Endothelial cell (in vitro differentiated cells): ENCODE data around the gene DAG1. TPM values are rescaled to one million over a fixed set of nuclear protein-coding genes. Genes with fewer than 3 reads are reported as not detected.

ENCODE experiments used
- DNase-seq: peaks from one replicate; pipeline ENCODE4 v3.0.0; 2021; ENCODE audit warnings: low spot score
- H3K27ac Mint-ChIP-seq: one replicate; pipeline ENCODE4 v1.8.0; 2021; ENCODE audit warnings: mixed read lengths, inconsistent platforms; ENCODE audit not compliant: unreplicated experiment
- H3K27me3 Mint-ChIP-seq: one replicate; pipeline ENCODE4 v1.8.0; 2021; ENCODE audit warnings: mild to moderate bottlenecking, moderate library complexity, mixed read lengths, inconsistent platforms; ENCODE audit not compliant: unreplicated experiment
- H3K36me3 Mint-ChIP-seq: one replicate; pipeline ENCODE4 v1.8.0; 2021; ENCODE audit warnings: mild to moderate bottlenecking, low read depth, mixed read lengths, inconsistent platforms; ENCODE audit not compliant: unreplicated experiment
- H3K4me1 Mint-ChIP-seq: one replicate; pipeline ENCODE4 v1.8.0; 2021; ENCODE audit warnings: mild to moderate bottlenecking, mixed read lengths, inconsistent platforms; ENCODE audit not compliant: unreplicated experiment
- H3K4me3 Mint-ChIP-seq: one replicate; pipeline ENCODE4 v1.8.0; 2021; ENCODE audit warnings: mild to moderate bottlenecking, mixed read lengths, inconsistent platforms; ENCODE audit not compliant: unreplicated experiment
- H3K9me3 Mint-ChIP-seq: one replicate; pipeline ENCODE4 v1.8.0; 2021; ENCODE audit warnings: mixed read lengths, inconsistent platforms; ENCODE audit not compliant: unreplicated experiment
- CTCF ChIP-seq: fragments of 200-600 bp; sonication (generic); IDR thresholded peaks from one replicate; pipeline ENCODE4 v1.5.0; 2021; ENCODE audit warnings: antibody characterized with exemption; ENCODE audit not compliant: unreplicated experiment
- total RNA-seq: library from RNA; stranded (reverse); fragmentation: NEBNext Ultra II Directional; extraction: Animal tissue kit (Norgen Biotek cat#: 25700); gene quantifications from one replicate; pipeline ENCODE4 v1.2.1, GENCODE V29; 2021; ENCODE audit not compliant: unreplicated experiment

DAG1 gene
- total RNA-seq, 1 donor from 2014 or later, result 54.8 TPM

DNA sequence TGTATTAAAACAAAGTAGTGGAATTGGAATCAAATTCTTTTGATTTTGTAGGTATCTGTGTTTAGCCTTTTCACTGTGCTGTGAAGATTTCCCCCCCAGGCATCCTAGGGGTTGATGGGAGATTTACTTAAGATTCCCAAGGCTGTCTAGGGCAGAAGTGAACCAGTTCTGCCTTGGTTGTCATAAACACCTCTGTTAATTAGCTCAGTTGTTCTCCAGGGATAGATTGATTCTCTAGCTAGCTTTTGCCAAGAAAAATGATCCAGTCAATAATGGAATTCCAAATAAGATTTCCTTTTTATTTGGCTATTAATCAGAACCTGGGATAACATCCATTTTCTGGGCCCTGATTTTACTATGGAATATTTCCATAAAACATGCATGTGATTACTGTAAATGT is 12.7 kb downstream of the DAG1 start:
- no peak for DNase-seq
- Mint-ChIP-seq H3K36me3 (no peaks in the 10 kb centered on the region), H3K9me3 (no peaks in the 10 kb centered on the region), H3K27me3 (peaks cover 2% of the 10 kb centered on the region), H3K27ac (no peak overlapping the region), H3K4me3 (no peak overlapping the region), H3K4me1 (no peaks in the 10 kb centered on the region)
- TF ChIP-seq CTCF, result no peak

GRCh38 chr3:49484471-49484870 is 14.4 kb downstream of the DAG1 start:
- no peak for DNase-seq
- no peak for TF ChIP-seq CTCF
- Mint-ChIP-seq H3K4me3 (no peak overlapping the region), H3K9me3 (no peaks in the 10 kb centered on the region), H3K27ac (no peak overlapping the region), H3K4me1 (no peaks in the 10 kb centered on the region), H3K27me3 (peaks cover 3% of the 10 kb centered on the region), H3K36me3 (peaks cover 8% of the 10 kb centered on the region)

- Mint-ChIP-seq H3K36me3 (peaks cover 9% of the 10 kb centered on the region), H3K4me1 (peaks cover 5% of the 10 kb centered on the region), H3K27ac (no peak overlapping the region), H3K9me3 (no peaks in the 10 kb centered on the region), H3K4me3 (no peak overlapping the region), H3K27me3 (peaks cover 3% of the 10 kb centered on the region)
- TF ChIP-seq CTCF, result no peak
- DNase-seq, result no peak
These were observed 19.2 kb downstream of the DAG1 start for GRCh38 chr3:49489247-49489646.

GRCh38 chr3:49492969-49493368 is 22.9 kb downstream of the DAG1 start:
- H3K4me1 Mint-ChIP-seq, result peaks cover 5% of the 10 kb centered on the region
- H3K4me3 Mint-ChIP-seq, result no peak overlapping the region
- H3K36me3 Mint-ChIP-seq, result peaks cover 8% of the 10 kb centered on the region
- H3K9me3 Mint-ChIP-seq, result no peaks in the 10 kb centered on the region
- TF ChIP-seq CTCF, result no peak
- no peak overlapping the region for H3K27ac Mint-ChIP-seq
- no peak for DNase-seq
- H3K27me3 Mint-ChIP-seq, result peaks cover 3% of the 10 kb centered on the region

DNA sequence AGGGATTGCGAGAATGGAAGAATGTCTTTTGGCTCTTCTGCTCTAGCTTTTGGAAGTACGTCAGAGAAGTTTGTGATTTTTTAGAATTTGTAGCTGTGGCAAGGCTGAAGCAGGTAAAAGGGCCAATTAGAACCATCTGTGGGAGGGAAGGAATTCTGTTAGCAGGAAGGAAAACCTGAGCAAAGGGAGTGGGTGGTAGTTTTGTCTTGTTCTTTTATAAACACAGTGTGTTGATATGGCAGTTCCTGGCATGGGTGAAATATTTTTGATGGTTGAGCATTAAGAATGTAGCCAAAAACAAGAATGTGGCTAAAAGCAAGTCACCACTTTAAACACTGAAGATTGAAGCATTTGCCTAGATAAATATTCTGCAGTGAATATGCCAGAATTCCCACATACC is 23.8 kb downstream of the DAG1 start:
- H3K27me3 Mint-ChIP-seq, result peaks cover 3% of the 10 kb centered on the region
- no peak for TF ChIP-seq CTCF
- DNase-seq, result no peak
- H3K36me3 Mint-ChIP-seq, result peaks cover 5% of the 10 kb centered on the region
- no peak overlapping the region for H3K27ac Mint-ChIP-seq
- no peak overlapping the region for H3K4me3 Mint-ChIP-seq
- peaks cover 5% of the 10 kb centered on the region for H3K4me1 Mint-ChIP-seq
- no peaks in the 10 kb centered on the region for H3K9me3 Mint-ChIP-seq
